Endothelial cell of umbilical vein (primary cell): ENCODE results near the gene COL13A1. TPM values are rescaled to one million over a fixed set of nuclear protein-coding genes. Genes with fewer than 3 reads are reported as not detected.

Source experiments
- BruUV-seq: library from RNA; stranded (reverse); fragments of 400-500 nt; replicated peaks from 2 replicates; lab custom pipeline; 2021; lab: Mats Ljungman, UMichigan
- CTCF ChIA-PET: fragments of 300-600, 350-600 bp; sonication (Branson Sonifier 250); formaldehyde crosslinking; loops from one replicate; lab custom pipeline; 2021; ENCODE audit warnings: antibody characterized with exemption, inconsistent platforms; lab: Charles Lee
- POLR2A ChIA-PET: fragments of 300-600, 350-600 bp; sonication (Branson Sonifier 250); formaldehyde crosslinking; loops from one replicate; lab custom pipeline; 2021; ENCODE audit warnings: antibody characterized with exemption, inconsistent platforms; lab: Charles Lee
- DNase-seq: peaks from one replicate; pipeline ENCODE4 v3.0.0-alpha.2; 2011; ENCODE audit warnings: low read depth, low spot score
- FAIRE-seq: peaks from 2 replicates; lab custom pipeline; 2011; peaks lifted over from hg19 to GRCh38; lab: Jason Lieb, UNC
- H2AFZ ChIP-seq: 2 replicates; pipeline ENCODE4 v1.6.0; 2012; ENCODE audit warnings: low read depth, low read length, control low read depth, inconsistent platforms
- H3K27ac ChIP-seq: 2 replicates; pipeline ENCODE4 v1.5.1; 2011; ENCODE audit warnings: low read depth, mild to moderate bottlenecking, control low read depth, low read length, moderate library complexity; ENCODE audit not compliant: insufficient read depth
- H3K27me3 ChIP-seq, 2 experiments: 2 replicates each; pipeline versions ENCODE4 v1.6.0 to v1.6.1; 2011; ENCODE audit warnings: low read length in 2 of 2, mixed read lengths in 1 of 2; ENCODE audit not compliant: control insufficient read depth in 2 of 2, insufficient read depth in 2 of 2
- H3K36me3 ChIP-seq, 2 experiments: 2 replicates in 1 of 2; 3 replicates in 1 of 2; pipeline ENCODE4 v1.5.1; 2011; ENCODE audit warnings: low read length in 2 of 2, mild to moderate bottlenecking in 1 of 2, moderate library complexity in 1 of 2; ENCODE audit not compliant: control insufficient read depth in 2 of 2, insufficient read depth in 2 of 2; ENCODE audit errors: extremely low read depth in 1 of 2
- H3K4me1 ChIP-seq: 3 replicates; pipeline ENCODE4 v1.5.1; 2011; ENCODE audit warnings: mild to moderate bottlenecking, low read length; ENCODE audit not compliant: control insufficient read depth, insufficient read depth; ENCODE audit errors: extremely low read depth
- H3K4me2 ChIP-seq: 2 replicates; pipeline ENCODE4 v1.6.1; 2011; ENCODE audit warnings: low read length, control low read depth, mixed read lengths; ENCODE audit not compliant: insufficient read depth
- H3K4me3 ChIP-seq, 3 experiments: fragments of 200-600 bp in 1 of 3; sonication (generic), shearing (Covaris generic) in 1 of 3; replicated peaks in 1 of 3; 2 replicates each; pipeline ENCODE4 v1.5.1; 2011 to 2016; ENCODE audit warnings: control low read depth in 3 of 3, low read length in 3 of 3, mild to moderate bottlenecking in 2 of 3, inconsistent platforms in 1 of 3, low read depth in 1 of 3, moderate library complexity in 1 of 3; ENCODE audit not compliant: insufficient read depth in 1 of 3
- H3K79me2 ChIP-seq: 2 replicates; pipeline ENCODE4 v1.6.0; 2012; ENCODE audit warnings: low read length, inconsistent platforms; ENCODE audit not compliant: control insufficient read depth, insufficient read depth
- H3K9ac ChIP-seq: replicated peaks from 2 replicates; pipeline ENCODE3; 2011; ENCODE audit warnings: low read length, control low read depth; ENCODE audit not compliant: insufficient read depth; ENCODE audit errors: extremely low read depth
- H3K9me1 ChIP-seq: replicated peaks from 3 replicates; pipeline ENCODE4 v1.6.0; 2011; ENCODE audit warnings: mild to moderate bottlenecking, low read length; ENCODE audit not compliant: control insufficient read depth, insufficient read depth; ENCODE audit errors: extremely low read depth
- H3K9me3 ChIP-seq: replicated peaks from 2 replicates; pipeline ENCODE4 v1.5.1; 2012; ENCODE audit warnings: low read length, inconsistent platforms; ENCODE audit not compliant: control insufficient read depth, insufficient read depth
- H4K20me1 ChIP-seq: replicated peaks from 2 replicates; pipeline ENCODE3; 2011; ENCODE audit warnings: mild to moderate bottlenecking, low read length; ENCODE audit not compliant: control insufficient read depth, insufficient read depth; ENCODE audit errors: extremely low read depth
- EZH2 ChIP-seq: IDR thresholded peaks from 2 replicates; pipeline ENCODE4 v1.6.1; 2012; ENCODE audit warnings: borderline replicate concordance, low read depth, mild to moderate bottlenecking, moderate library complexity, low read length, inconsistent platforms; ENCODE audit not compliant: severe bottlenecking
- FOS ChIP-seq: IDR thresholded peaks from 2 replicates; pipeline ENCODE4 v1.6.1; 2011; ENCODE audit warnings: mild to moderate bottlenecking, low read length, moderate library complexity, borderline replicate concordance; ENCODE audit not compliant: insufficient read depth
- GATA2 ChIP-seq: IDR thresholded peaks from 2 replicates; pipeline ENCODE4 v1.7.0; 2011; ENCODE audit warnings: low read depth, mild to moderate bottlenecking, moderate library complexity, mixed read lengths, low read length; ENCODE audit not compliant: insufficient read length, insufficient read depth
- JUN ChIP-seq: IDR thresholded peaks from 2 replicates; pipeline ENCODE4 v1.6.1; 2011; ENCODE audit warnings: borderline replicate concordance, low read depth; ENCODE audit not compliant: insufficient read length, insufficient read depth
- MYC ChIP-seq: IDR thresholded peaks from one replicate; pipeline ENCODE4 v1.6.1; 2011; ENCODE audit warnings: mild to moderate bottlenecking, low read depth, low read length
- POLR2A ChIP-seq: IDR thresholded peaks from 2 replicates; pipeline ENCODE4 v1.6.1; 2012; ENCODE audit warnings: low read depth, mild to moderate bottlenecking, control low read depth, low read length
- POLR2AphosphoS5 ChIP-seq: IDR thresholded peaks from 2 replicates; pipeline ENCODE4 v1.6.1; 2012; ENCODE audit warnings: low read depth, mild to moderate bottlenecking, control low read depth, low read length, moderate library complexity; ENCODE audit not compliant: insufficient read depth
- dilution Hi-C: fragments of 300-500 bp; cut with MboI; formaldehyde crosslinking; loops from one replicate; pipeline ENCODE4 v1.15.0; 2019; ENCODE audit warnings: low sequenced_read_pairs; ENCODE audit not compliant: extremely low pct_ligation_motif_present
- intact Hi-C: fragments of 100-400 bp; cut with micrococcal nuclease; formaldehyde crosslinking; loops from one replicate; pipeline ENCODE4 v1.10.0; 2022
- polyA plus RNA-seq, 4 experiments: library from polyadenylated mRNA; depleted of rRNA in 3 of 4; stranded (reverse) in 3 of 4; unstranded in 1 of 4; fragments of >200 nt; gene quantifications; 2 replicates each; pipeline versions ENCODE4 v1.2.1 to v1.2.3, GENCODE V29; 2011 to 2012; ENCODE audit warnings: missing spikeins in 1 of 4
- total RNA-seq: library from RNA; stranded (reverse); gene quantifications from 2 replicates; pipeline ENCODE4 v1.2.3, GENCODE V29; 2021
- TF ChIP-seq, protein P1 (sequence below), 2 donors: IDR thresholded peaks; 1 replicate in 1 of 2; 2 replicates in 1 of 2; pipeline ENCODE4 v1.5.1; 2011; ENCODE audit warnings: low read length in 2 of 2, mild to moderate bottlenecking in 2 of 2, moderate library complexity in 2 of 2, control low read depth in 1 of 2, inconsistent platforms in 1 of 2, low read depth in 1 of 2; ENCODE audit not compliant: insufficient read depth in 1 of 2; ENCODE audit errors: extremely low read depth in 1 of 2
- TF ChIP-seq, protein P2 (sequence below): IDR thresholded peaks from 2 replicates; pipeline ENCODE4 v1.6.1; 2011; ENCODE audit not compliant: insufficient read depth, insufficient read length

Gene COL13A1
- total and polyA plus RNA-seq, 2 donors (not counting 3 experiments of a cell fraction or from before 2014, with no cell fraction given) = 21.4 to 47.5 TPM

DNA sequence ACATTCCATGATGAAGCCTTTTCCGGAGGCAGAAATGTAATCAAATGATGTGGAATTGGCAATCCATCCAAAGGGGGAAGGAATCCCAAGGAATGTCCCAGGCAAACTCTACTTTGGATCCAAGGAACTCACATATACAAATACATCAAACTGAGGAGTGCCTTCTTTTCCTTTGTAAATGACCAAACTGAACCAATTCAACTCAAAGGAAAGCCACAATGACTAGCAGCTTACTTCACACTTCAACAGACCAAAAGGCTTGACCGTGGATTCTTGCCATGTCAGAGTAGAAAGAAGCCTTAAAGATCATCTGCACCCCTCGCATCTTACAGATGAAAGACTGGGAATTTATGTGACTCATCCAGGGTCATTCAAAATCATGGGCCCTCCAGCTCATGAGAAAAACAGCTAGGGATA lies 171.3 kb downstream of the COL13A1 start:
- H3K9me3 ChIP-seq = no peaks in the 10 kb centered on the region
- no peak overlapping the region for H3K9ac ChIP-seq
- H3K27me3 ChIP-seq = peaks cover 47 to 84% of the 10 kb centered on the region in 2 experiments
- DNase-seq = no peak
- intact Hi-C loops = no loop called here
- dilution Hi-C loops = no loop called here
- H3K79me2 ChIP-seq = no peaks in the 10 kb centered on the region
- no peak overlapping the region for H3K27ac ChIP-seq
- ChIA-PET POLR2A (no interaction called here), CTCF (interaction anchor here (5.5 kb wide), 1 partner anchor 14 kb away, joined by 29 read pairs; no protein-coding TSS in a partner anchor)
- no peak overlapping the region for H2AFZ ChIP-seq
- FAIRE-seq = no peak
- no peaks in the 10 kb centered on the region for H3K36me3 ChIP-seq
- H3K4me1 ChIP-seq = no peaks in the 10 kb centered on the region
- H3K4me3 ChIP-seq = no peak overlapping the region
- H3K9me1 ChIP-seq = no peaks in the 10 kb centered on the region
- no peaks in the 10 kb centered on the region for H4K20me1 ChIP-seq
- no TSS peak for BruUV-seq
- TF ChIP-seq JUN = no peak
- TF ChIP-seq, protein P1, sequence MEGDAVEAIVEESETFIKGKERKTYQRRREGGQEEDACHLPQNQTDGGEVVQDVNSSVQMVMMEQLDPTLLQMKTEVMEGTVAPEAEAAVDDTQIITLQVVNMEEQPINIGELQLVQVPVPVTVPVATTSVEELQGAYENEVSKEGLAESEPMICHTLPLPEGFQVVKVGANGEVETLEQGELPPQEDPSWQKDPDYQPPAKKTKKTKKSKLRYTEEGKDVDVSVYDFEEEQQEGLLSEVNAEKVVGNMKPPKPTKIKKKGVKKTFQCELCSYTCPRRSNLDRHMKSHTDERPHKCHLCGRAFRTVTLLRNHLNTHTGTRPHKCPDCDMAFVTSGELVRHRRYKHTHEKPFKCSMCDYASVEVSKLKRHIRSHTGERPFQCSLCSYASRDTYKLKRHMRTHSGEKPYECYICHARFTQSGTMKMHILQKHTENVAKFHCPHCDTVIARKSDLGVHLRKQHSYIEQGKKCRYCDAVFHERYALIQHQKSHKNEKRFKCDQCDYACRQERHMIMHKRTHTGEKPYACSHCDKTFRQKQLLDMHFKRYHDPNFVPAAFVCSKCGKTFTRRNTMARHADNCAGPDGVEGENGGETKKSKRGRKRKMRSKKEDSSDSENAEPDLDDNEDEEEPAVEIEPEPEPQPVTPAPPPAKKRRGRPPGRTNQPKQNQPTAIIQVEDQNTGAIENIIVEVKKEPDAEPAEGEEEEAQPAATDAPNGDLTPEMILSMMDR (IDR thresholded peaks at IDR 0.05; ENCODE audit: extremely low read depth in 1 of 2, insufficient read depth in 1 of 2, low read depth in 1 of 2, low read length in 2 of 2) = no peak
- TF ChIP-seq GATA2 = no peak
- TF ChIP-seq POLR2AphosphoS5 = no peak
- TF ChIP-seq, protein P2, sequence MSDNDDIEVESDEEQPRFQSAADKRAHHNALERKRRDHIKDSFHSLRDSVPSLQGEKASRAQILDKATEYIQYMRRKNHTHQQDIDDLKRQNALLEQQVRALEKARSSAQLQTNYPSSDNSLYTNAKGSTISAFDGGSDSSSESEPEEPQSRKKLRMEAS = no peak
- TF ChIP-seq EZH2 = no peak
- TF ChIP-seq POLR2A = no peak
- no peak for TF ChIP-seq FOS
- no peak for TF ChIP-seq MYC
- H3K4me2 ChIP-seq = no peak overlapping the region
